GM10266 (cell line): Measurements from ENCODE around the gene TBL3.
A peak's percentile ranks its signal among the peaks of the same experiment; 100 is the strongest.
"Not testable (repeated sequence)": the region's sequence is repeated elsewhere in the genome, so short reads cannot be mapped to it uniquely, and the experiment has no call there.

Experiments used
- DNase-seq: peaks from one replicate; pipeline ENCODE4 v3.0.0; 2012; ENCODE audit errors: extremely low spot score
- CTCF ChIP-seq: IDR thresholded peaks from 2 replicates; pipeline ENCODE4 v1.5.1; 2012; ENCODE audit warnings: mild to moderate bottlenecking, low read depth; ENCODE audit not compliant: control insufficient read depth, insufficient read depth; ENCODE audit errors: missing control alignments

TBL3 gene

DNA sequence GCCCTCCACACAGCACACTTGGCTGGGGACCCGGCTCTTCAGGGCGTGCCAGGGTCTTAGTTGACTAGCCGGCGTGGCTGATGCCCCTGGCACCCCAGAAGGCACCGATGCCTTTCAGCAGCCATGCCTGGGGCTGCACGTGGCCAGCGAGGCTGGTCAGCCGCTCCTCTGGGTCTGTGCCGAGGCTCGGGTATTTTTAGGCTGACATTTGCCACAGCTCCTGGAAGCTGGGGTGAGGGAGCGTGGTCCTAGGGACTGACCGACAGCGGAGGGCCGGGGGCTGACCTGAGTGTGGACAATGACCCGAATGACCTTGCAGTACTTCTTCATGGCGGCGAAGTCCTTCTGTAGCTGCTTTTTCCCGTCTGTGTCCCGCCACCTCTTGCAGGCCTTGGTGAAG lies 21.3 kb upstream of the TBL3 start:
- no peak for DNase-seq
- TF ChIP-seq CTCF: no peak

GRCh38 chr16:1953734-1954133 lies 18.1 kb upstream of the TBL3 start:
- no peak for TF ChIP-seq CTCF
- no peak for DNase-seq

DNA sequence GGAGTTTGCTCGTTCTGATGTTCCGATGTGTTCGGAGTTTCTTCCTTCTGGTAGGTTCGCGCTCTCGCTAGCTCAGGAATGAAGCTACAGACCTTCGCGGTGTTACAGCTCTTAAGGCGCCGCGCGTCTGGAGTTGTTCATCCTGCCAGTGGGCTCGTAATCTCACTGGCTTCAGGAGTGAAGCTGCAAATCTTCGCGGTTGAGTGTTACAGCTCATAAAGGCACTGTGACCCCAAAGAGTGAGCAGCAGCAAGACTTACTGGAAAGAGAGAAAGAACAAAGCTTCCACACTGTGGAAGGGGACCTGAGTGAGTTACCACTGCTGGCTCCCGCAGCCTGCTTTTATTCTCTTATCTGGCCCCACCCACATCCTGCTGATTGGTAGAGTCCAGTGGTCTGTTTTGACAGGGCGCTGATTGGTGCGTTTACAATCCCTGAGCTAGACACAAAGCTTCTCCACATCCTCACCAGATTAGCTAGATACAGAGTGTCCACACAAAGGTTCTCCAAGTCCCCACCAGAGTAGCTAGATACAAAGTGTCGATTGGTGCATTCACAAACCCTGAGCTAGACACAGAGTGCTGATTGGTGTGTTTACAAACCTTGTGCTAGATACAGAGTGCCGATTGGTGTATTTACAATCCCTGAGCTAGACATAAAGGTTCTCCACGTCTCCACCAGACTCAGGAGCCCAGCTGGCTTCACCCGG lies 14.3 kb upstream of the TBL3 start:
- DNase-seq: not testable (repeated sequence)

DNA sequence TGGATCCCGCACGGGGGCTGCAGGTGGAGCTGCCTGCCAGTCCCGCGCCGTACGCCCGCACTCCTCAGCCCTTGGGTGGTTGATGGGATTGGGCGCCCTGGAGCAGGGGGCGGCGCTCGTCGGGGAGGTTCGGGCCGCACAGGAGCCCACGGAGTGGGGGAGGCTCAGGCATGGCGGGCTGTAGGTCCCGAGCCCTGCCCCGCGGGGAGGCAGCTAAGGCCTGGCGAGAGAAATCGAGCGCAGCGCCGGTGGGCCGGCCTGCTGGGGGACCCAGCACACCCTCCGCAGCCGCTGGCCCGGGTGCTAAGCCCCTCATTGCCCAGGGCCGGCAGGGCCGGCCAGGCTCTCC lies 13.7 kb upstream of the TBL3 start:
- not testable (repeated sequence) for DNase-seq

GRCh38 chr16:1958715-1959268 lies 13.1 kb upstream of the TBL3 start:
- DNase-seq: no peak
- no peak for TF ChIP-seq CTCF

- peak; percentile 86 for TF ChIP-seq CTCF
Measured at GRCh38 chr16:1959269-1960039, 12.4 kb upstream of the TBL3 start, which contains the start of gene NDUFB10. Gene NDUFB10, plus strand, starts transcription at chr16:1959538. Its CDS starts 87 bp downstream, at chr16:1959625.

GRCh38 chr16:1960665-1961630 lies 10.9 kb upstream of the TBL3 start:
- DNase-seq: no peak
- TF ChIP-seq CTCF: no peak

More at GRCh38 chr16:1959269-1960039, 12.4 kb upstream of the TBL3 start, which contains the start of gene NDUFB10:
- peak; percentile 96 for DNase-seq
